SK-N-SH (cell line): ENCODE results near the gene SLC35G1. TPM values are rescaled to one million over a fixed set of nuclear protein-coding genes. Genes with fewer than 3 reads are reported as not detected.

ENCODE experiments used
- CTCF ChIA-PET: fragments of 300-600, 350-600 bp; formaldehyde crosslinking; extraction: SDS; loops from one replicate; lab custom pipeline; 2021; lab: Yijun Ruan, JAX
- POLR2A ChIA-PET: fragments of 350-600 bp; sonication (Branson Sonifier 250); formaldehyde crosslinking; extraction: SDS; loops from one replicate; lab custom pipeline; 2020; ENCODE audit warnings: antibody characterized with exemption, inconsistent platforms; lab: Yijun Ruan, JAX
- DNase-seq: peaks from one replicate; pipeline ENCODE4 v3.0.0; 2012
- H2AFZ ChIP-seq: fragments of 200-600 bp; sonication (generic); 2 replicates; pipeline ENCODE4 v1.8.1; 2016; ENCODE audit warnings: antibody characterized with exemption, mild to moderate bottlenecking, low read depth
- H3F3A ChIP-seq: fragments of 200-600 bp; sonication (generic); replicated peaks from 2 replicates; pipeline ENCODE3; 2016; ENCODE audit warnings: antibody characterized with exemption, mild to moderate bottlenecking; ENCODE audit not compliant: insufficient read depth
- H3K27ac ChIP-seq, 2 experiments: fragments of 200-500 bp in 1 of 2; fragments of 200-600 bp in 1 of 2; sonication (Bioruptor generic) in 1 of 2; sonication (generic), shearing (Covaris generic) in 1 of 2; 2 replicates each; pipeline versions ENCODE4 v1.5.1 to v1.6.1; 2014 to 2016; ENCODE audit warnings: low read depth in 2 of 2, inconsistent platforms in 1 of 2, low read length in 1 of 2, mild to moderate bottlenecking in 1 of 2, mixed read lengths in 1 of 2
- H3K27me3 ChIP-seq: fragments of 200-600 bp; sonication (generic), shearing (Covaris generic); 2 replicates; pipeline ENCODE4 v1.6.1; 2016; ENCODE audit warnings: mixed run types; ENCODE audit not compliant: insufficient read depth
- H3K36me3 ChIP-seq, 2 experiments: fragments of 200-500 bp in 1 of 2; fragments of 200-600 bp in 1 of 2; sonication (Bioruptor generic) in 1 of 2; sonication (generic) in 1 of 2; replicated peaks in 1 of 2; 2 replicates each; pipeline versions ENCODE3 to v1.5.1; 2014 to 2016; ENCODE audit warnings: low read length in 1 of 2, mild to moderate bottlenecking in 1 of 2; ENCODE audit not compliant: insufficient read depth in 2 of 2, control insufficient read depth in 1 of 2
- H3K4me1 ChIP-seq, 2 experiments: fragments of 200-500 bp in 1 of 2; fragments of 200-600 bp in 1 of 2; sonication (Bioruptor generic) in 1 of 2; sonication (generic), shearing (Covaris generic) in 1 of 2; 2 replicates each; pipeline versions ENCODE4 v1.5.1 to v1.6.1; 2014 to 2016; ENCODE audit warnings: low read depth in 1 of 2, low read length in 1 of 2, mixed run types in 1 of 2; ENCODE audit not compliant: insufficient read depth in 2 of 2, control insufficient read depth in 1 of 2
- H3K4me2 ChIP-seq: fragments of 200-600 bp; sonication (generic), shearing (Covaris generic); 2 replicates; pipeline ENCODE4 v1.6.1; 2017; ENCODE audit warnings: mixed run types
- H3K4me3 ChIP-seq, 2 experiments: fragments of 200-500 bp in 1 of 2; fragments of 200-600 bp in 1 of 2; sonication (Bioruptor generic) in 1 of 2; sonication (generic), shearing (Covaris generic) in 1 of 2; 2 replicates each; pipeline versions ENCODE4 v1.5.1 to v1.8.1; 2014 to 2016; ENCODE audit warnings: low read depth in 2 of 2, inconsistent platforms in 1 of 2, low read length in 1 of 2, mild to moderate bottlenecking in 1 of 2, mixed read lengths in 1 of 2, moderate library complexity in 1 of 2
- H3K79me2 ChIP-seq: fragments of 200-600 bp; sonication (generic); 2 replicates; pipeline ENCODE4 v1.8.1; 2017; ENCODE audit warnings: mild to moderate bottlenecking; ENCODE audit not compliant: insufficient read depth
- H3K9ac ChIP-seq: fragments of 200-600 bp; sonication (generic); 2 replicates; pipeline ENCODE4 v1.6.1; 2017; ENCODE audit warnings: mixed run types
- H3K9me2 ChIP-seq: fragments of 200-600 bp; sonication (generic); 2 replicates; pipeline ENCODE4 v1.6.1; 2017; ENCODE audit warnings: mixed run types
- H3K9me3 ChIP-seq: fragments of 200-600 bp; sonication (generic); 2 replicates; pipeline ENCODE4 v1.6.1; 2017; ENCODE audit warnings: mixed run types, mild to moderate bottlenecking, moderate library complexity
- H4K20me1 ChIP-seq: fragments of 200-600 bp; sonication (generic); 2 replicates; pipeline ENCODE4 v1.6.1; 2017; ENCODE audit warnings: mild to moderate bottlenecking, mixed run types; ENCODE audit not compliant: insufficient read depth
- CHD2 ChIP-seq: fragments of 150-350 bp; IDR thresholded peaks from 2 replicates; pipeline ENCODE4 v1.6.1; 2018; ENCODE audit warnings: low read length; ENCODE audit not compliant: partially characterized antibody
- FOSL2 ChIP-seq: IDR thresholded peaks from 2 replicates; pipeline ENCODE4 v1.4.0; 2012; ENCODE audit warnings: low read depth, mild to moderate bottlenecking, moderate library complexity, borderline replicate concordance
- MEF2A ChIP-seq: IDR thresholded peaks from 2 replicates; pipeline ENCODE4 v1.4.0; 2012; ENCODE audit warnings: low read depth, borderline replicate concordance
- PBX3 ChIP-seq: IDR thresholded peaks from 2 replicates; pipeline ENCODE4; 2012
- SIN3A ChIP-seq: IDR thresholded peaks from 2 replicates; pipeline ENCODE4 v1.6.1; 2012; ENCODE audit warnings: low read depth, mild to moderate bottlenecking, low read length, moderate library complexity, borderline replicate concordance
- TEAD4 ChIP-seq: IDR thresholded peaks from 2 replicates; pipeline ENCODE4 v1.4.0; 2012; ENCODE audit warnings: mild to moderate bottlenecking, borderline replicate concordance; ENCODE audit not compliant: insufficient read depth
- WGBS: methylation state at CpG from one replicate; pipeline ENCODE4 v1.1.6; 2017; ENCODE audit warnings: low lambda C conversion rate; 5-methylcytosine and 5-hydroxymethylcytosine counted together
- polyA plus RNA-seq, 3 experiments: library from polyadenylated mRNA; depleted of rRNA; stranded (reverse); fragments of >200 nt; gene quantifications; 2 replicates each; pipeline ENCODE4 v1.2.3, GENCODE V29; 2012
- TF ChIP-seq, protein P1 (sequence below): IDR thresholded peaks from 2 replicates; pipeline ENCODE4 v1.4.0; 2012; ENCODE audit warnings: low read depth, borderline replicate concordance
- TF ChIP-seq, protein P2 (sequence below): fragments of 200-600 bp; sonication (generic); IDR thresholded peaks from 2 replicates; pipeline ENCODE4 v1.6.1; 2017; ENCODE audit warnings: antibody characterized with exemption, mild to moderate bottlenecking, moderate library complexity
- TF ChIP-seq, protein P3 (sequence below): IDR thresholded peaks from 2 replicates; pipeline ENCODE4 v1.6.1; 2012; ENCODE audit warnings: mild to moderate bottlenecking, low read depth, low read length, moderate library complexity

The SLC35G1 gene
- polyA plus RNA-seq, 1 of the 3 experiments (the other 2 are of a cell fraction), result 5.1 TPM

DNA sequence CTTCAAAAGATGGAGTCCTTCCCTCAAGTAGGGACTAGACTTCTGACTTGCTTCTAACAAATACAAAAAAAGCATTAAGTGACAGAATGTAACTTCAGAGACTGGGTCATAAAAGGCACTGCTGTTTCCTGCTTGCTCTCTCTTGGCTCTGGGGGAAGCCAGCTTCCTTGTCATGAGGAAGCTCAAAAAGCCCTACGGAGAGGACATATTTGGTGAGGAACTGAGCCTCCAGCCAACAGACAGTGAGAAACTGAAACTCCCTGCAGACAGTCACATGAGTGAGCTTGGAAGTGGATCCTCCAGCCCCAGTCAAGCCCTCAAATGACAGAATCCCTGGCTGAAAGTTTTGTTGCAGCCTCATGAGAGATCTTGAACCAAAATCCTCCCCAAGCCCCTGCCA, 26.3 kb upstream of the SLC35G1 start:
- Histone ChIP-seq H3K79me2 (no peaks in the 10 kb centered on the region), H3K4me3 (no peak overlapping the region), H3K27ac (no peak overlapping the region), H3K9me2 (no peaks in the 10 kb centered on the region), H3K4me2 (no peak overlapping the region), H3K27me3 (peaks cover 4% of the 10 kb centered on the region; the same call in 1 of the 2 replicates), H3K36me3 (no peaks in the 10 kb centered on the region), H3K9ac (no peak overlapping the region), H3K4me1 (no peaks in the 10 kb centered on the region), H4K20me1 (no peaks in the 10 kb centered on the region), H2AFZ (no peak overlapping the region), H3K9me3 (no peaks in the 10 kb centered on the region), H3F3A (no peaks in the 10 kb centered on the region)
- TF ChIP-seq MEF2A (no peak), SIN3A (no peak), FOSL2 (no peak), TEAD4 (no peak), CHD2 (no peak), PBX3 (no peak)
- TF ChIP-seq, protein P1, sequence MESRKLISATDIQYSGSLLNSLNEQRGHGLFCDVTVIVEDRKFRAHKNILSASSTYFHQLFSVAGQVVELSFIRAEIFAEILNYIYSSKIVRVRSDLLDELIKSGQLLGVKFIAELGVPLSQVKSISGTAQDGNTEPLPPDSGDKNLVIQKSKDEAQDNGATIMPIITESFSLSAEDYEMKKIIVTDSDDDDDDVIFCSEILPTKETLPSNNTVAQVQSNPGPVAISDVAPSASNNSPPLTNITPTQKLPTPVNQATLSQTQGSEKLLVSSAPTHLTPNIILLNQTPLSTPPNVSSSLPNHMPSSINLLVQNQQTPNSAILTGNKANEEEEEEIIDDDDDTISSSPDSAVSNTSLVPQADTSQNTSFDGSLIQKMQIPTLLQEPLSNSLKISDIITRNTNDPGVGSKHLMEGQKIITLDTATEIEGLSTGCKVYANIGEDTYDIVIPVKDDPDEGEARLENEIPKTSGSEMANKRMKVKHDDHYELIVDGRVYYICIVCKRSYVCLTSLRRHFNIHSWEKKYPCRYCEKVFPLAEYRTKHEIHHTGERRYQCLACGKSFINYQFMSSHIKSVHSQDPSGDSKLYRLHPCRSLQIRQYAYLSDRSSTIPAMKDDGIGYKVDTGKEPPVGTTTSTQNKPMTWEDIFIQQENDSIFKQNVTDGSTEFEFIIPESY, result no peak
- TF ChIP-seq, protein P2, sequence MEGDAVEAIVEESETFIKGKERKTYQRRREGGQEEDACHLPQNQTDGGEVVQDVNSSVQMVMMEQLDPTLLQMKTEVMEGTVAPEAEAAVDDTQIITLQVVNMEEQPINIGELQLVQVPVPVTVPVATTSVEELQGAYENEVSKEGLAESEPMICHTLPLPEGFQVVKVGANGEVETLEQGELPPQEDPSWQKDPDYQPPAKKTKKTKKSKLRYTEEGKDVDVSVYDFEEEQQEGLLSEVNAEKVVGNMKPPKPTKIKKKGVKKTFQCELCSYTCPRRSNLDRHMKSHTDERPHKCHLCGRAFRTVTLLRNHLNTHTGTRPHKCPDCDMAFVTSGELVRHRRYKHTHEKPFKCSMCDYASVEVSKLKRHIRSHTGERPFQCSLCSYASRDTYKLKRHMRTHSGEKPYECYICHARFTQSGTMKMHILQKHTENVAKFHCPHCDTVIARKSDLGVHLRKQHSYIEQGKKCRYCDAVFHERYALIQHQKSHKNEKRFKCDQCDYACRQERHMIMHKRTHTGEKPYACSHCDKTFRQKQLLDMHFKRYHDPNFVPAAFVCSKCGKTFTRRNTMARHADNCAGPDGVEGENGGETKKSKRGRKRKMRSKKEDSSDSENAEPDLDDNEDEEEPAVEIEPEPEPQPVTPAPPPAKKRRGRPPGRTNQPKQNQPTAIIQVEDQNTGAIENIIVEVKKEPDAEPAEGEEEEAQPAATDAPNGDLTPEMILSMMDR, result no peak
- TF ChIP-seq, protein P3, sequence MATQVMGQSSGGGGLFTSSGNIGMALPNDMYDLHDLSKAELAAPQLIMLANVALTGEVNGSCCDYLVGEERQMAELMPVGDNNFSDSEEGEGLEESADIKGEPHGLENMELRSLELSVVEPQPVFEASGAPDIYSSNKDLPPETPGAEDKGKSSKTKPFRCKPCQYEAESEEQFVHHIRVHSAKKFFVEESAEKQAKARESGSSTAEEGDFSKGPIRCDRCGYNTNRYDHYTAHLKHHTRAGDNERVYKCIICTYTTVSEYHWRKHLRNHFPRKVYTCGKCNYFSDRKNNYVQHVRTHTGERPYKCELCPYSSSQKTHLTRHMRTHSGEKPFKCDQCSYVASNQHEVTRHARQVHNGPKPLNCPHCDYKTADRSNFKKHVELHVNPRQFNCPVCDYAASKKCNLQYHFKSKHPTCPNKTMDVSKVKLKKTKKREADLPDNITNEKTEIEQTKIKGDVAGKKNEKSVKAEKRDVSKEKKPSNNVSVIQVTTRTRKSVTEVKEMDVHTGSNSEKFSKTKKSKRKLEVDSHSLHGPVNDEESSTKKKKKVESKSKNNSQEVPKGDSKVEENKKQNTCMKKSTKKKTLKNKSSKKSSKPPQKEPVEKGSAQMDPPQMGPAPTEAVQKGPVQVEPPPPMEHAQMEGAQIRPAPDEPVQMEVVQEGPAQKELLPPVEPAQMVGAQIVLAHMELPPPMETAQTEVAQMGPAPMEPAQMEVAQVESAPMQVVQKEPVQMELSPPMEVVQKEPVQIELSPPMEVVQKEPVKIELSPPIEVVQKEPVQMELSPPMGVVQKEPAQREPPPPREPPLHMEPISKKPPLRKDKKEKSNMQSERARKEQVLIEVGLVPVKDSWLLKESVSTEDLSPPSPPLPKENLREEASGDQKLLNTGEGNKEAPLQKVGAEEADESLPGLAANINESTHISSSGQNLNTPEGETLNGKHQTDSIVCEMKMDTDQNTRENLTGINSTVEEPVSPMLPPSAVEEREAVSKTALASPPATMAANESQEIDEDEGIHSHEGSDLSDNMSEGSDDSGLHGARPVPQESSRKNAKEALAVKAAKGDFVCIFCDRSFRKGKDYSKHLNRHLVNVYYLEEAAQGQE, result no peak
- ChIA-PET CTCF (interaction anchor here (1.1 to 1.4 kb wide), 3 partner anchors 13 to 165 kb away, joined by 3 read pairs; partner anchors contain the start of gene FRA10AC1), POLR2A (no interaction called here)
- no peak for DNase-seq
- WGBS, result 85% methylated on average over 1 of the region's 1 CpG
